ENCODE data around the gene TDP2.

TDP2 gene

GRCh38 chr6:24621626-24622289, 44.9 kb downstream of the TDP2 start:
- Histone ChIP-seq H3K4me3 (ENCODE audit: low read length) (no peak overlapping the region), H3K9me3 (ENCODE audit: low read length) (no peaks in the 10 kb centered on the region), H3K4me1 (ENCODE audit: insufficient read depth, low read length) (no peaks in the 10 kb centered on the region), H3K27me3 (ENCODE audit: insufficient read depth, low read length) (no peaks in the 10 kb centered on the region), H2AFZ (ENCODE audit: low read depth, low read length) (no peak overlapping the region), H3K36me3 (ENCODE audit: insufficient read depth, low read length) (no peaks in the 10 kb centered on the region)

GRCh38 chr6:24620637-24621036, 46.1 kb downstream of the TDP2 start:
- H3K4me3 ChIP-seq (ENCODE audit: low read length) = no peak overlapping the region
- no peaks in the 10 kb centered on the region for H3K27me3 ChIP-seq (ENCODE audit: insufficient read depth, low read length)
- H2AFZ ChIP-seq (ENCODE audit: low read depth, low read length) = no peak overlapping the region
- no peaks in the 10 kb centered on the region for H3K4me1 ChIP-seq (ENCODE audit: insufficient read depth, low read length)
- H3K36me3 ChIP-seq (ENCODE audit: insufficient read depth, low read length) = no peaks in the 10 kb centered on the region
- no peaks in the 10 kb centered on the region for H3K9me3 ChIP-seq (ENCODE audit: low read length)

- H3K36me3 ChIP-seq (ENCODE audit: insufficient read depth, low read length) = no peaks in the 10 kb centered on the region
- no peak overlapping the region for H3K4me3 ChIP-seq (ENCODE audit: low read length)
- H3K9me3 ChIP-seq (ENCODE audit: low read length) = no peaks in the 10 kb centered on the region
- no peaks in the 10 kb centered on the region for H3K27me3 ChIP-seq (ENCODE audit: insufficient read depth, low read length)
- no peaks in the 10 kb centered on the region for H3K4me1 ChIP-seq (ENCODE audit: insufficient read depth, low read length)
- no peak overlapping the region for H2AFZ ChIP-seq (ENCODE audit: low read depth, low read length)
Measured at GRCh38 chr6:24619661-24620060, 47.0 kb downstream of the TDP2 start.

GRCh38 chr6:24614648-24615047, 52.1 kb downstream of the TDP2 start:
- H3K27me3 ChIP-seq (ENCODE audit: insufficient read depth, low read length) = no peaks in the 10 kb centered on the region
- H3K4me1 ChIP-seq (ENCODE audit: insufficient read depth, low read length) = no peaks in the 10 kb centered on the region
- H2AFZ ChIP-seq (ENCODE audit: low read depth, low read length) = no peak overlapping the region
- no peaks in the 10 kb centered on the region for H3K36me3 ChIP-seq (ENCODE audit: insufficient read depth, low read length)
- no peak overlapping the region for H3K4me3 ChIP-seq (ENCODE audit: low read length)
- H3K9me3 ChIP-seq (ENCODE audit: low read length) = no peaks in the 10 kb centered on the region

- Histone ChIP-seq H3K4me3 (ENCODE audit: low read length) (no peak overlapping the region), H2AFZ (ENCODE audit: low read depth, low read length) (no peak overlapping the region), H3K4me1 (ENCODE audit: insufficient read depth, low read length) (no peaks in the 10 kb centered on the region), H3K36me3 (ENCODE audit: insufficient read depth, low read length) (no peaks in the 10 kb centered on the region), H3K9me3 (ENCODE audit: low read length) (no peaks in the 10 kb centered on the region), H3K27me3 (ENCODE audit: insufficient read depth, low read length) (no peaks in the 10 kb centered on the region)
Measured at GRCh38 chr6:24614043-24614420, 52.7 kb downstream of the TDP2 start.

GRCh38 chr6:24613361-24614042, 53.2 kb downstream of the TDP2 start:
- no peaks in the 10 kb centered on the region for H3K4me1 ChIP-seq (ENCODE audit: insufficient read depth, low read length)
- H3K9me3 ChIP-seq (ENCODE audit: low read length) = no peaks in the 10 kb centered on the region
- no peak overlapping the region for H2AFZ ChIP-seq (ENCODE audit: low read depth, low read length)
- H3K4me3 ChIP-seq (ENCODE audit: low read length) = no peak overlapping the region
- no peaks in the 10 kb centered on the region for H3K27me3 ChIP-seq (ENCODE audit: insufficient read depth, low read length)
- H3K36me3 ChIP-seq (ENCODE audit: insufficient read depth, low read length) = no peaks in the 10 kb centered on the region

- Histone ChIP-seq H3K9me3 (ENCODE audit: low read length) (no peaks in the 10 kb centered on the region), H3K36me3 (ENCODE audit: insufficient read depth, low read length) (no peaks in the 10 kb centered on the region), H3K4me3 (ENCODE audit: low read length) (no peak overlapping the region), H2AFZ (ENCODE audit: low read depth, low read length) (no peak overlapping the region), H3K27me3 (ENCODE audit: insufficient read depth, low read length) (no peaks in the 10 kb centered on the region), H3K4me1 (ENCODE audit: insufficient read depth, low read length) (no peaks in the 10 kb centered on the region)
Measured at GRCh38 chr6:24610672-24611071, 56.0 kb downstream of the TDP2 start.

GRCh38 chr6:24607310-24608105, 59.2 kb downstream of the TDP2 start:
- H3K9me3 ChIP-seq (ENCODE audit: low read length) = no peaks in the 10 kb centered on the region
- no peaks in the 10 kb centered on the region for H3K4me1 ChIP-seq (ENCODE audit: insufficient read depth, low read length)
- H2AFZ ChIP-seq (ENCODE audit: low read depth, low read length) = no peak overlapping the region
- H3K4me3 ChIP-seq (ENCODE audit: low read length) = no peak overlapping the region
- no peaks in the 10 kb centered on the region for H3K36me3 ChIP-seq (ENCODE audit: insufficient read depth, low read length)
- no peaks in the 10 kb centered on the region for H3K27me3 ChIP-seq (ENCODE audit: insufficient read depth, low read length)

GRCh38 chr6:24606200-24606930, 60.3 kb downstream of the TDP2 start:
- Histone ChIP-seq H3K9me3 (ENCODE audit: low read length) (no peaks in the 10 kb centered on the region), H3K4me1 (ENCODE audit: insufficient read depth, low read length) (no peaks in the 10 kb centered on the region), H3K36me3 (ENCODE audit: insufficient read depth, low read length) (no peaks in the 10 kb centered on the region), H3K27me3 (ENCODE audit: insufficient read depth, low read length) (no peaks in the 10 kb centered on the region), H3K4me3 (ENCODE audit: low read length) (no peak overlapping the region), H2AFZ (ENCODE audit: low read depth, low read length) (peak overlapping the region; percentile 51)

- H3K27me3 ChIP-seq (ENCODE audit: insufficient read depth, low read length) = no peaks in the 10 kb centered on the region
- no peaks in the 10 kb centered on the region for H3K9me3 ChIP-seq (ENCODE audit: low read length)
- no peaks in the 10 kb centered on the region for H3K36me3 ChIP-seq (ENCODE audit: insufficient read depth, low read length)
- no peak overlapping the region for H3K4me3 ChIP-seq (ENCODE audit: low read length)
- no peaks in the 10 kb centered on the region for H3K4me1 ChIP-seq (ENCODE audit: insufficient read depth, low read length)
- H2AFZ ChIP-seq (ENCODE audit: low read depth, low read length) = no peak overlapping the region
Measured at GRCh38 chr6:24603241-24603640, 63.5 kb downstream of the TDP2 start.

- no peaks in the 10 kb centered on the region for H3K4me1 ChIP-seq (ENCODE audit: insufficient read depth, low read length)
- H3K4me3 ChIP-seq (ENCODE audit: low read length) = no peak overlapping the region
- H3K9me3 ChIP-seq (ENCODE audit: low read length) = no peaks in the 10 kb centered on the region
- H2AFZ ChIP-seq (ENCODE audit: low read depth, low read length) = no peak overlapping the region
- no peaks in the 10 kb centered on the region for H3K27me3 ChIP-seq (ENCODE audit: insufficient read depth, low read length)
- H3K36me3 ChIP-seq (ENCODE audit: insufficient read depth, low read length) = no peaks in the 10 kb centered on the region
Measured at GRCh38 chr6:24600903-24601302, 65.8 kb downstream of the TDP2 start.
